WERI-Rb-1 (cell line): ENCODE results near the gene SIK3.

Source experiments
- DNase-seq: peaks from one replicate; pipeline ENCODE4 v3.0.0-alpha.2; 2020
- H3K27ac ChIP-seq: fragments of 250-450 bp; sonication (Bioruptor Pico); 2 replicates; pipeline ENCODE4 v1.5.1; 2020; ENCODE audit warnings: mild to moderate bottlenecking, moderate library complexity
- H3K27me3 ChIP-seq: fragments of 250-450 bp; sonication (Bioruptor Pico); 2 replicates; pipeline ENCODE4 v1.5.1; 2021; ENCODE audit warnings: mild to moderate bottlenecking, low read depth, moderate library complexity; ENCODE audit not compliant: insufficient read depth, severe bottlenecking
- H3K36me3 ChIP-seq: fragments of 250-450 bp; sonication (Bioruptor Pico); 2 replicates; pipeline ENCODE4 v1.5.1; 2020; ENCODE audit warnings: mild to moderate bottlenecking, moderate library complexity
- H3K4me3 ChIP-seq: 2 replicates; pipeline ENCODE4 v1.5.1; 2011; ENCODE audit warnings: low read depth, mild to moderate bottlenecking, control low read depth, low read length
- H3K9me3 ChIP-seq: fragments of 250-450 bp; sonication (Bioruptor Pico); 2 replicates; pipeline ENCODE4 v1.5.1; 2021; ENCODE audit warnings: mild to moderate bottlenecking, moderate library complexity; ENCODE audit not compliant: severe bottlenecking
- TF ChIP-seq, protein P1 (sequence below): IDR thresholded peaks from 2 replicates; pipeline ENCODE4 v1.5.1; 2011; ENCODE audit warnings: low read depth, mild to moderate bottlenecking, control low read depth, inconsistent platforms, low read length

SIK3 gene

GRCh38 chr11:116833816-116834534 lies 264.3 kb downstream of the SIK3 start:
- no peak for DNase-seq

DNA sequence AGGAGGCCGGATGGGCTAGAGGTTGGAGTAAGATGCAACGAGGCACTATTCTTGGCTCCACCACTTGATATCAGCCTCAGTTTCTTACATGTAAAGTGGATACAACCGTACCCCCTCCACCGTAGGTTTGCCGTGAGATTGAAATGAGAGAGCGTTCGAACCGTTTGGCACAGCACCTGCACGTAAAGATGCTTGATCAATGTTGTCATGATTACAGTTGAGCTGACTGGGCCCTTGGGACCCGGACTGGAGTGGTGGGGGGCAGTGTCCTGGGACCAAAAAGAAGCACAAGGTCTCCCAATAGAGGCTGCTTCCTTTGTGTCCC lies 264.8 kb downstream of the SIK3 start:
- H3K4me3 ChIP-seq, result no peak overlapping the region
- H3K27ac ChIP-seq, result no peak overlapping the region
- no peaks in the 10 kb centered on the region for H3K27me3 ChIP-seq
- H3K36me3 ChIP-seq, result no peaks in the 10 kb centered on the region
- no peaks in the 10 kb centered on the region for H3K9me3 ChIP-seq
- TF ChIP-seq, protein P1, sequence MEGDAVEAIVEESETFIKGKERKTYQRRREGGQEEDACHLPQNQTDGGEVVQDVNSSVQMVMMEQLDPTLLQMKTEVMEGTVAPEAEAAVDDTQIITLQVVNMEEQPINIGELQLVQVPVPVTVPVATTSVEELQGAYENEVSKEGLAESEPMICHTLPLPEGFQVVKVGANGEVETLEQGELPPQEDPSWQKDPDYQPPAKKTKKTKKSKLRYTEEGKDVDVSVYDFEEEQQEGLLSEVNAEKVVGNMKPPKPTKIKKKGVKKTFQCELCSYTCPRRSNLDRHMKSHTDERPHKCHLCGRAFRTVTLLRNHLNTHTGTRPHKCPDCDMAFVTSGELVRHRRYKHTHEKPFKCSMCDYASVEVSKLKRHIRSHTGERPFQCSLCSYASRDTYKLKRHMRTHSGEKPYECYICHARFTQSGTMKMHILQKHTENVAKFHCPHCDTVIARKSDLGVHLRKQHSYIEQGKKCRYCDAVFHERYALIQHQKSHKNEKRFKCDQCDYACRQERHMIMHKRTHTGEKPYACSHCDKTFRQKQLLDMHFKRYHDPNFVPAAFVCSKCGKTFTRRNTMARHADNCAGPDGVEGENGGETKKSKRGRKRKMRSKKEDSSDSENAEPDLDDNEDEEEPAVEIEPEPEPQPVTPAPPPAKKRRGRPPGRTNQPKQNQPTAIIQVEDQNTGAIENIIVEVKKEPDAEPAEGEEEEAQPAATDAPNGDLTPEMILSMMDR, result no peak
- DNase-seq, result no peak

More at GRCh38 chr11:116833816-116834534, 264.3 kb downstream of the SIK3 start:
- TF ChIP-seq, protein P1, result no peak
- Histone ChIP-seq H3K9me3 (no peaks in the 10 kb centered on the region), H3K27ac (no peak overlapping the region), H3K27me3 (no peaks in the 10 kb centered on the region), H3K4me3 (no peak overlapping the region), H3K36me3 (no peaks in the 10 kb centered on the region)

DNA sequence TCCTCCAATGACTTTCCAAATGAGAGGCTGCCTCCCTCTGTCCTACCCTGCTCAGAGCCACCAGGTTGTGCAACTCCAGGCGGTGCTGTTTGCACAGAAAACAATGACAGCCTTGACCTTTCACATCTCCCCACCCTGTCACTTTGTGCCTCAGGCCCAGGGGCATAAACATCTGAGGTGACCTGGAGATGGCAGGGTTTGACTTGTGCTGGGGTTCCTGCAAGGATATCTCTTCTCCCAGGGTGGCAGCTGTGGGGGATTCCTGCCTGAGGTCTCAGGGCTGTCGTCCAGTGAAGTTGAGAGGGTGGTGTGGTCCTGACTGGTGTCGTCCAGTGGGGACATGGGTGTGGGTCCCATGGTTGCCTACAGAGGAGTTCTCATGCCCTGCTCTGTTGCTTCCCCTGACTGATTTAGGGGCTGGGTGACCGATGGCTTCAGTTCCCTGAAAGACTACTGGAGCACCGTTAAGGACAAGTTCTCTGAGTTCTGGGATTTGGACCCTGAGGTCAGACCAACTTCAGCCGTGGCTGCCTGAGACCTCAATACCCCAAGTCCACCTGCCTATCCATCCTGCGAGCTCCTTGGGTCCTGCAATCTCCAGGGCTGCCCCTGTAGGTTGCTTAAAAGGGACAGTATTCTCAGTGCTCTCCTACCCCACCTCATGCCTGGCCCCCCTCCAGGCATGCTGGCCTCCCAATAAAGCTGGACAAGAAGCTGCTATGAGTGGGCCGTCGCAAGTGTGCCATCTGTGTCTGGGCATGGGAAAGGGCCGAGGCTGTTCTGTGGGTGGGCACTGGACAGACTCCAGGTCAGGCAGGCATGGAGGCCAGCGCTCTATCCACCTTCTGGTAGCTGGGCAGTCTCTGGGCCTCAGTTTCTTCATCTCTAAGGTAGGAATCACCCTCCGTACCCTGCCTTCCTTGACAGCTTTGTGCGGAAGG lies 265.6 kb downstream of the SIK3 start:
- Histone ChIP-seq H3K36me3 (no peaks in the 10 kb centered on the region), H3K27me3 (no peaks in the 10 kb centered on the region), H3K4me3 (no peak overlapping the region), H3K27ac (no peak overlapping the region), H3K9me3 (no peaks in the 10 kb centered on the region)
- TF ChIP-seq, protein P1, result 0 out of 2 replicates have a peak, but pooled peaks have one; percentile 6
- no peak for DNase-seq

- H3K27ac ChIP-seq, result no peak overlapping the region
- no peak overlapping the region for H3K4me3 ChIP-seq
- no peak for DNase-seq
- H3K36me3 ChIP-seq, result no peaks in the 10 kb centered on the region
- no peaks in the 10 kb centered on the region for H3K27me3 ChIP-seq
- H3K9me3 ChIP-seq, result no peaks in the 10 kb centered on the region
- TF ChIP-seq, protein P1, result no peak
These were observed 266.4 kb downstream of the SIK3 start for GRCh38 chr11:116831790-116832349.

GRCh38 chr11:116830184-116830912 lies 267.9 kb downstream of the SIK3 start:
- Histone ChIP-seq H3K9me3 (no peaks in the 10 kb centered on the region), H3K4me3 (no peak overlapping the region), H3K27me3 (no peaks in the 10 kb centered on the region), H3K27ac (no peak overlapping the region), H3K36me3 (no peaks in the 10 kb centered on the region)
- TF ChIP-seq, protein P1, result no peak
- no peak for DNase-seq
